ENCODE results near the gene CHAC1. TPM values are rescaled to one million over a fixed set of nuclear protein-coding genes. Genes with fewer than 3 reads are reported as not detected.

The CHAC1 gene
- total RNA-seq, 1 experiment from 2014 or later: 49.4 TPM

DNA sequence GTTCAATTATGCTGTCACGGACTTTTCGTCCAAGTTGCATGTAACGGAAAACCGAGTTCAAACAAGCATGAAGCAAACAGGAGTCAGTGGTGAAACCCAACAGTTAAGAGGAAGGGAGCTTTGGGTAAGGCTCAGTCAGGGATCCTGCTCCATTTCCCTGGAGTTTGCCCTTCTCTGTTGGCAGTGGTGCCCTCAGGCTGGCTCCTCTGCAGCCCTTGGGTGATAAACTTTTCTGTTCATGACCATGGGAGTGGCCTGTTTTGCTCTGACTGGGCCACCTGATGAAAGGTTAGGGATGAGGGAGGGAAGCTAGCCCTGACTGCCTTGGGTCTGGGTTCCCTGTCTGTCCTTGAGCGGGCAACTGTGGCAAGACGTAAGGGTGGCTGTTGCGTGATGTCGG, 16.1 kb downstream of the CHAC1 start:
- no peaks in the 10 kb centered on the region for H3K9me3 Mint-ChIP-seq (ENCODE audit: unreplicated experiment)
- intact Hi-C loops (cut with micrococcal nuclease): no loop called here
- H3K27ac Mint-ChIP-seq (ENCODE audit: low read depth, unreplicated experiment): no peak overlapping the region
- no peak for DNase-seq (ENCODE audit: unreplicated experiment)
- H3K4me1 Mint-ChIP-seq (ENCODE audit: insufficient read depth, unreplicated experiment): peaks cover 12% of the 10 kb centered on the region
- no TSS peak for BruUV-seq (replicated peaks)
- POLR2A ChIA-PET: interaction anchor here (0.6 kb wide), 1 partner anchor 233 kb away, joined by 4 read pairs; no protein-coding TSS in a partner anchor
- no peak overlapping the region for H3K4me3 Mint-ChIP-seq (ENCODE audit: unreplicated experiment)
- H3K27me3 Mint-ChIP-seq (ENCODE audit: insufficient read depth, unreplicated experiment): no peaks in the 10 kb centered on the region
- no peaks in the 10 kb centered on the region for H3K36me3 Mint-ChIP-seq (ENCODE audit: insufficient read depth, unreplicated experiment)
- CTCF ChIA-PET: interaction anchor here (1.0 kb wide), 1 partner anchor 28 kb away, joined by 5 read pairs; no protein-coding TSS in a partner anchor
- TF ChIP-seq, protein P1, sequence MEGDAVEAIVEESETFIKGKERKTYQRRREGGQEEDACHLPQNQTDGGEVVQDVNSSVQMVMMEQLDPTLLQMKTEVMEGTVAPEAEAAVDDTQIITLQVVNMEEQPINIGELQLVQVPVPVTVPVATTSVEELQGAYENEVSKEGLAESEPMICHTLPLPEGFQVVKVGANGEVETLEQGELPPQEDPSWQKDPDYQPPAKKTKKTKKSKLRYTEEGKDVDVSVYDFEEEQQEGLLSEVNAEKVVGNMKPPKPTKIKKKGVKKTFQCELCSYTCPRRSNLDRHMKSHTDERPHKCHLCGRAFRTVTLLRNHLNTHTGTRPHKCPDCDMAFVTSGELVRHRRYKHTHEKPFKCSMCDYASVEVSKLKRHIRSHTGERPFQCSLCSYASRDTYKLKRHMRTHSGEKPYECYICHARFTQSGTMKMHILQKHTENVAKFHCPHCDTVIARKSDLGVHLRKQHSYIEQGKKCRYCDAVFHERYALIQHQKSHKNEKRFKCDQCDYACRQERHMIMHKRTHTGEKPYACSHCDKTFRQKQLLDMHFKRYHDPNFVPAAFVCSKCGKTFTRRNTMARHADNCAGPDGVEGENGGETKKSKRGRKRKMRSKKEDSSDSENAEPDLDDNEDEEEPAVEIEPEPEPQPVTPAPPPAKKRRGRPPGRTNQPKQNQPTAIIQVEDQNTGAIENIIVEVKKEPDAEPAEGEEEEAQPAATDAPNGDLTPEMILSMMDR (IDR thresholded peaks at IDR 0.05; ENCODE audit: unreplicated experiment): no peak

DNA sequence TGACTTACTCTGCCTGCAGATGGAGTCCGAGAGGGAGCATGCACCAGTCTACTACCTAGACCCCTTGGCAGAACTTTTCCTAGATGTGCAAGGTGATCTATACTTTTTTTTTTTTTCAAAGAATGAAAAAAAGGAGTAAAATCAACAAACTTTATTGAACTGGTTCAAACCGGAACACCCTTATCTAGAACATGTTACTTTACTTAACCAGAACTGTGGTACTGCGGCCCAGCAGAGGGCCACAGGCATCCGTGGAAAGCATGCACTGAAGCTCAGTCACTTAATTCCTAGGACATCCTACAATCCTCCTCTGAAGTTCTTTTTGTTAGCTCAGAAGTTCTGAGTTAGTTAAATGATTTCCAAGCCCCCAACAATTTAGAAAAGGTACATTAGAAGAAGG, 21.6 kb downstream of the CHAC1 start:
- H3K36me3 Mint-ChIP-seq (ENCODE audit: insufficient read depth, unreplicated experiment): peaks cover 50% of the 10 kb centered on the region
- no peaks in the 10 kb centered on the region for H3K9me3 Mint-ChIP-seq (ENCODE audit: unreplicated experiment)
- ChIA-PET CTCF (interaction anchor here (1.0 to 2.0 kb wide), 2 partner anchors 33 to 69 kb away, joined by 3 to 15 read pairs; no protein-coding TSS in a partner anchor), POLR2A (no interaction called here)
- no peak for DNase-seq (ENCODE audit: unreplicated experiment)
- intact Hi-C loops (cut with micrococcal nuclease): no loop called here
- H3K27ac Mint-ChIP-seq (ENCODE audit: low read depth, unreplicated experiment): no peak overlapping the region
- no peaks in the 10 kb centered on the region for H3K27me3 Mint-ChIP-seq (ENCODE audit: insufficient read depth, unreplicated experiment)
- H3K4me3 Mint-ChIP-seq (ENCODE audit: unreplicated experiment): no peak overlapping the region
- H3K4me1 Mint-ChIP-seq (ENCODE audit: insufficient read depth, unreplicated experiment): peaks cover 12% of the 10 kb centered on the region
- BruUV-seq (replicated peaks): no TSS peak
- TF ChIP-seq, protein P1 (IDR thresholded peaks at IDR 0.05; ENCODE audit: unreplicated experiment): no peak

DNA sequence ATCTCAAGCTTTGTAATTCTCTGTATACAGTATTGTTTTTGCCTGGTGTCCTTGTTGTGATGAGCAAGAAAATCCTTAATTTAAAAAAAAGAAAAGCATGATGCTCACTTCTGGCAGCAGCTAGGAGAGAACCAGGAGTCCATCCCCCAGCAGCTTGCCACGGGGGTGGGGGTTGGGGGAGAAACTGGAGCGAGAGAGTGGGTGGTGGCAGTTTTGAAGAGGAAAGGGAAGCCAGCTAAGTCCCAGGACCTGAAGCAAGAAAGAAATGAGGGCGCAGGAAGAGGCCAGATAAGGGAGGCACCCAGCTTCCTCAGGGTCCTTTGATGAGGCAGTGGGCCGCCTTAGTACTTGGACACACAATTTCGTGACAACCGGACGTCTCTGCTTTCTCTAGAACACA, 23.5 kb downstream of the CHAC1 start:
- Mint-ChIP-seq H3K27ac (ENCODE audit: low read depth, unreplicated experiment) (no peak overlapping the region), H3K27me3 (ENCODE audit: insufficient read depth, unreplicated experiment) (no peaks in the 10 kb centered on the region), H3K4me1 (ENCODE audit: insufficient read depth, unreplicated experiment) (peaks cover 12% of the 10 kb centered on the region), H3K4me3 (ENCODE audit: unreplicated experiment) (no peak overlapping the region), H3K9me3 (ENCODE audit: unreplicated experiment) (no peaks in the 10 kb centered on the region), H3K36me3 (ENCODE audit: insufficient read depth, unreplicated experiment) (peaks cover 68% of the 10 kb centered on the region)
- BruUV-seq (replicated peaks): no TSS peak
- TF ChIP-seq, protein P1 (IDR thresholded peaks at IDR 0.05; ENCODE audit: unreplicated experiment): no peak
- ChIA-PET CTCF (interaction anchor here (0.6 kb wide), 1 partner anchor 17 kb away, joined by 3 read pairs; no protein-coding TSS in a partner anchor), POLR2A (interaction anchor here (0.5 to 0.8 kb wide), 2 partner anchors 133 to 456 kb away, joined by 3 to 4 read pairs; partner anchors contain the start of gene SPINT1)
- DNase-seq (ENCODE audit: unreplicated experiment): no peak
- intact Hi-C loops (cut with micrococcal nuclease): no loop called here

DNA sequence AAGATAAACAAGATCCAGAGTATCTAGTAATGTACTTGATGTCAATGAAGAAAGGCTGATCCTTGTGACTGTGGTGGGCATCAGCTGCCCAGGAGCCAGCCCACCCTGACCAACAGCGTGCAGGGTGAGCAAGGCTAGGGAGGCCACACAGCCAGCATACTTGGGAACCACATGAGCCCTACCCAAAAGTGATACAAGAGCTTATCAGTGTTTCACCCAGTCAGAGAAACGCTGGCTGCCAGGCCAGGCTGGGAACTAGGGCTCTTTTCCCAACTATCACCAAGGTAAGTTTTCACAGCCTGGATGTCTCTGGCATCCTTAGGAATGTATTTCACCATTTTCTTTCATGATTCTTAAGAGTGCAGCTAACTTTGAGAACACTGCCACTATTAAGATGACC, 24.9 kb downstream of the CHAC1 start:
- no TSS peak for BruUV-seq (replicated peaks)
- CTCF ChIA-PET: interaction anchor here (1.0 kb wide), 1 partner anchor 37 kb away, joined by 5 read pairs; no protein-coding TSS in a partner anchor

More for the DNA sequence above, 24.9 kb downstream of the CHAC1 start:
- peaks cover 81% of the 10 kb centered on the region for H3K36me3 Mint-ChIP-seq (ENCODE audit: insufficient read depth, unreplicated experiment)
- POLR2A ChIA-PET: interaction anchor here (1.1 kb wide), 1 partner anchor 14 kb away, joined by 4 read pairs; no protein-coding TSS in a partner anchor
- TF ChIP-seq, protein P1 (IDR thresholded peaks at IDR 0.05; ENCODE audit: unreplicated experiment): no peak
- H3K4me1 Mint-ChIP-seq (ENCODE audit: insufficient read depth, unreplicated experiment): no peaks in the 10 kb centered on the region
- no peak overlapping the region for H3K4me3 Mint-ChIP-seq (ENCODE audit: unreplicated experiment)
- no peak for DNase-seq (ENCODE audit: unreplicated experiment)
- intact Hi-C loops (cut with micrococcal nuclease): no loop called here
- no peak overlapping the region for H3K27ac Mint-ChIP-seq (ENCODE audit: low read depth, unreplicated experiment)
- H3K27me3 Mint-ChIP-seq (ENCODE audit: insufficient read depth, unreplicated experiment): no peaks in the 10 kb centered on the region
- no peaks in the 10 kb centered on the region for H3K9me3 Mint-ChIP-seq (ENCODE audit: unreplicated experiment)

Data from MCF 10A (cell line).